NCI-H146 treated with DMSO at 0.1 percent for 48 hours (cell line): ENCODE measurements around the gene ANKRD24.
"Not testable (repeated sequence)": the region's sequence is repeated elsewhere in the genome, so short reads cannot be mapped to it uniquely, and the experiment has no call there.

Source experiments
- DNase-seq: peaks from one replicate; lab custom pipeline; 2025; ENCODE audit not compliant: unreplicated experiment; lab: John Stamatoyannopoulos, UW

ANKRD24 gene

DNA sequence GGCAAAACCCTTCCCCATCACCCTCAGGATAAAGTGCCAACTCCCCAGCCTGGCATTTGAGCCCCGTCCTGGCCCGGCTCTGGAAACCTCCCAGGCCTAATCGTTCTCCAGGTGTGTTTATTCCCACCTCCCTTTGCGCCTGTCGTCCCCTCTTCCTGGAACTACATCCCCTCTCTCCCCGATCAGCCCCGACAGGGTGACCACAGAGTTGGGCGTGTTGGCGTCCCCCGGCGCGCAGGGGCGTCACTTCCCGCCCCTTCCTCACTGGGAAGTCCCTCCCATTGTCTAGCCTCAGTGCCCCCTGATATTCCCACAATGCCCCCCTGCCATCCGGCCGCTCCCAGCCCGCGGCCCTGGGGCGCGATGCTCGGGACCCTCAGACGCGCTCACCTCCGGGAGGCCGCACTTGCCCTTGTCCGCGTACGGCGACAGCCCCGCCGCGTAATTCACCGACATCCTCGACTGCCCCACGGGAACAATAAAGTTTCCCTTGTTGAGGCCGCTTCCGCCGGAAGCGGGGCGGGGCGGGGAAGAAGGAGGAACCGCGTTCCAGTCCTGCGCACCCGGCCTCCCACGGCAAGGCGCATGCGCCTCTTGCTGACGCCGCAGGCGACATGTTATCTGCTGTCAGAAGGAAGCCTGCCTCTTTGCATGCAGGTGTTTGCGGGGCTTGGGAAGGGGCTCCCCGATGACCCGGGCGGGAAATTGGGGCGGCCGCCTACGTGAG is at the start of gene ANKRD24, which contains the start of gene SIRT6:
Gene ANKRD24 (plus strand): TSS at position 606 of the 727 bp plus-strand sequence. CDS start 3,737 bp downstream, outside the sequence.
Gene SIRT6 (minus strand): TSS at position 480 of the 727 bp plus-strand sequence. CDS start 24 bp downstream, at position 456.
- peak; percentile 76 for DNase-seq

GRCh38 chr19:4134351-4134750 is 48.1 kb upstream of the ANKRD24 start:
- DNase-seq = no peak

GRCh38 chr19:4135386-4135785 is 47.1 kb upstream of the ANKRD24 start:
- not testable (repeated sequence) for DNase-seq

GRCh38 chr19:4136680-4137088 is 45.8 kb upstream of the ANKRD24 start:
- no peak for DNase-seq

DNA sequence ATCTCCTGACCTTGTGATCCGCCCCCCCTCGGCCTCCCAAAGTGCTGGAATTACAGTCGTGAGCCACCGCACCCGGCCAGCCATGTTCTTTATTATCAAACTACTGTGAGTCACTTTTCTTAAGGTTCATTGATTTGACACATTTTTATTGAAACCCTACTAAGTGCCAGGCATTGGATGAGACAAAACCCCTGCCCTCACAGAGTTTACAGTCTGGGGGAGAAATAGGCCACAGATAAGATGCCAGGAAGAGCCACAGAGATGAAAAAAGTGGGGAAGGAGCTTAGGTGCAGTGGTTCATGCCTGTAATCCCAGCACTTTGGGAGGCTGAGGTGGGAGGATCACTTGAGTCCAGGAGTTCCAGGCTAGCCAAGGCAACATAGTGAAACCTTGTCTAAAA is 44.0 kb upstream of the ANKRD24 start:
- DNase-seq = no peak

- DNase-seq = no peak
Measured at GRCh38 chr19:4139614-4140236, 42.8 kb upstream of the ANKRD24 start.

DNA sequence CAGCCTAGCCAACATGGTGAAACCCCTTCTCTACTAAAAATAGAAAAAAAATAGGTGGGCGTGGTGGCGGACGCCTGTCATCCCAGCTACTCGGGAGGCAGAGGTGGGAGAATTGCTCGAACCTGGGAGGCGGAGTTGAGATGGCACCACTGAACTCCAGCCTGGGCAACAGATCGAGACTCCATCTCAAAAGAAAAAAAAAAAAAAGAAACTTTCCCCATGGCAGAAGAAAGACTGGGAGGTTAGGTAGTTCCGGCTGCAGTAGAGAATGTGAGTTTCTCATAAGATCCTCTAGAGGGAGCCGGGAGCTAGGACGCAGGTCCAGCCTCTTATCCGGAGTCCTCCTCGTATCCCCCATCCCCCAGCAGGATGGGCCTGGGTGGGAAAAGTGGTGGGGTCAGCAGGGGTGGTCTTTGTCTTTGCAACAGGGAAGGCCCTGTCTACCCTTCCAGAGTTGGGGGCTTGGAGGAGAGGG is 42.2 kb upstream of the ANKRD24 start:
- DNase-seq = peak; percentile 49

GRCh38 chr19:4142916-4143315 is 39.6 kb upstream of the ANKRD24 start:
- not testable (repeated sequence) for DNase-seq

- DNase-seq = no peak
Measured at GRCh38 chr19:4144666-4145249, 37.7 kb upstream of the ANKRD24 start.

DNA sequence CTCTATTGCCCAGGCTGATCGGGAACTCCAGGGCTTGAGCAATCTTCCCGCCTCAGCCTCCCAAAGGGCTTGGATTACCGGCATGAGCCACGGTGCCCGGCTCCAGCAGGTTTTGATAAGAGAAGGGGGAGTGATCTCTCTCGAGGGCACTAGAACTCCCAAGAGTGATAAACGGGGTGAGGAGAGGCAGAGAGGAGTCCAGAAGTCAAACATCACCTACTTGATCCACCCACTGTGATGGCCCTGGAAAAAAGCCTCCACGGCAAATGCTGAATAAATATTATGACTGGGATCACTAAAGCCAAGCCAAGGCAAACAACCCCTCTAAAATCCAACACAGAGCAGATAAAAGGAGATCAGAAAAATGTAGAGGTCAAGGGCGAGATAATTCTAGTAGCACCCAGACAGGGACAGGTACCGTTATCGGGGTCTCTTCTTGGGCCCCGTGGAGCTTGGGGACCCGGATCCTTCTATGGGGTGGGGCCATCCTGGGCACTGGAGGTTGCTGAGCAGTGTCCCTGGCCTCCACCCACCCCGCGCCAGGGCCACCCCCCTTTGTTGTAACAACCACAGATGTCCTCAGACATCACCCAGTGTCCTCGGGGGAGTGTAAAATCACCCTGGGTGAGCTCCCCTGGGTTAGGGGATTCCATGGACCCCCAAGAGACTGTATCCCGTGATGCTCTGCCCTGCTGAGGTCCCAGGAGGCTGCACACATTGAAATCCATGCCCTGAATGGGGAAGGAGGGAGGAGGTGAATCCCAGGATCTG is 32.8 kb upstream of the ANKRD24 start:
- DNase-seq = no peak

DNA sequence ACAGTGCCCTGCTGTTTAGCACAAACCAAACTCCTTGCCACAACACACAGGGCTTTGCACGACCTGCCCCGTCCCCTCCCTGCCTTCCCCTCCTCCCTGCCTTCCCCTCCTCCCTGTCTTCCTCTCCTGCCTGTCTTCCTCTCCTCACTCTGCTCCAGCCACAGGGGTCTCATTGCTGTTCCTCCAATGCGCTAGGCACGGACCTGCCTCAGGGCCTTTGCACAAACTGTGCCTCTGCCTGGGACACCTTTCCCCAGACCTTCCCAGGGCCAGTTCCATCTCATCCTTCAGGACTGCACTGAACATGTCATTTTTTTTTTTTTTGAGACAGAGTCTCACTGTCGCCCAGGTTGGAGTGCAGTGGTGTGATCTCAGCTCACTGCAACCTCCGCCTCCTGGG is 30.9 kb upstream of the ANKRD24 start:
- DNase-seq = no peak

DNA sequence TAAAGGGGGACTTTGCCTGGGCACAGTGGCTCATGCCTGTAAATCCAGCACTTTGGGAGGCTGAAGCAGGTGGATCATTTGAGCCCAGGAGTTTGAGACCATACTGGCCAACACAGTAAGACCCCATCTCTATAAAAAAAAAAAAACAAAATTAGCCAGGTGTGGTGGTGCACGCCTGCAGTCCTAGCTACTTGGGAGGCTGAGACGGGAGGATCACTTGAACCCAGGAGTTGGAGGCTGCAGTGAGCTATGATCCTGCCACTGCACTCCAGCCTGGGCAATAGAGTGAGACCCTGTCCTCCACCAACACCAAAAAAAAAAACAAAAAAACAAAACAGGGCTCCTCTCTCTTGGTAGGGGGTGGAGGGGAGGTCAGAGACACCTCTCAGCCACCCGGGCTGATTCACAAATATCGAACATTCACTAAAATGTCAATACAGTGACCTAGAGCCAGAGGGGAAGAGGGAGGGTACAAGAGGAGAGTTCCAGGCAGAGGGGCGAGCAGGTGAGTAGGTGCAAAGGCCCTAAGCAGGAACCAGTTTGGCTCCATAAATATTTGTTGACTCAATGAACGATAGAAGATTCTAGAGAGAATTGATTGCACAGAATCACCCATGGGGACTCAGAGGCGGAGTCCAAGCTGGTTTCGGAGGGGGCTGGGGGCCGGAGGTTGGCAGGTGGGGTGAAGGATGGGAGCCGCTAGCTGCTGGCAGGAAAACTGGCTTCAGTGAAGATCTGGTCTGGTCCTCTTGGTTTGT is 30.1 kb upstream of the ANKRD24 start:
- no peak for DNase-seq

DNA sequence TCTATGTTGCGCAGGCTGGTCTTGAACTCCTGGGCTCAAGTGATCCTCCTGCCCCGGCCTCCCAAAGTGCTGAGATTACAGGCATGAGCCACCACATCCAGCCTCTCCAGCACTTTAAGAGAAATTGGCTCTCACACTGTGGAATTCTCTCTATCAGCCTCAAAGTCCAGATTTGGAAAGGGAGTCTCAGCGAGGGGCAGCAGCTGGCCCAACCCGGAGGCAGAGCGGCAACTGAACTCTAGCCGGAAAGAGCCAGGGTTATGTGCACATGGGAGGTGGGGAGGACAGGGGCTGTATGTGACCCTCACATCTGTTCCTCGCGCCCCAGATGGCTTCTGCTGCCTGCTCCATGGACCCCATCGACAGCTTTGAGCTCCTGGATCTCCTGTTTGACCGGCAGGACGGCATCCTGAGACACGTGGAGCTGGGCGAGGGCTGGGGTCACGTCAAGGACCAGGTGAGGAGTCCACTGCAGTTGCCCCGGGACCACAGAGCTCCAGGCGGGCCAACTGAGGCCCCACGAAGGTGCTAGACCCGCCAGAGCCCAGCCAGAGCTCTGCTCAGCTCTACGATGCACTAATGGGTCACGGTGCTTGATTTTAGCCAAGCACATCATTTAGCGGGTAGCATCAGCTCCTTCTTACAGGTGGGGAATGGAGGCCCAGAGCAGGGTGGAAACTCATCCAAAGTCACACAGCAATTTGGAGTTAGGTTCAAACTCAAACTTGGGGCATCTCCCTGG is 27.7 kb upstream of the ANKRD24 start:
- DNase-seq = no peak

DNA sequence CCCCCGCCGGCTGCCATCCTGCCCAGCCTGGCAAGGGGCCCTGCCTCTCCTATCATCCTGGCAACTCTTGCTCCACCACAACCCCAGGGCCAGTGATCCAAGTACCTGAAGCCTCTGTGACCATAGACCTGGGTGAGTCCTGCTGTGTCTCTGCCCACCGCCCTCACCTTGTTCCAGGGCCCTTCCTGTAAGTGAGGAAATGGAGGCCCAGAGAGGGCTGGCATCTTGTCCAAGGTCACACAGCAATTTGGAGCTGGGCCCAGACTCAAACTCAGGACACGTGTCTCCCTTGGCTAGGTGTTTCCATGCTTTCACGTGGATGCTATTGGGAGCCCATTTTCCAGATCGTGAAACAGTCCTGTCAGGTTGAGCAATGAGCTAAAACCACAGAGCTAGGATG is 25.3 kb upstream of the ANKRD24 start:
- DNase-seq = no peak

DNA sequence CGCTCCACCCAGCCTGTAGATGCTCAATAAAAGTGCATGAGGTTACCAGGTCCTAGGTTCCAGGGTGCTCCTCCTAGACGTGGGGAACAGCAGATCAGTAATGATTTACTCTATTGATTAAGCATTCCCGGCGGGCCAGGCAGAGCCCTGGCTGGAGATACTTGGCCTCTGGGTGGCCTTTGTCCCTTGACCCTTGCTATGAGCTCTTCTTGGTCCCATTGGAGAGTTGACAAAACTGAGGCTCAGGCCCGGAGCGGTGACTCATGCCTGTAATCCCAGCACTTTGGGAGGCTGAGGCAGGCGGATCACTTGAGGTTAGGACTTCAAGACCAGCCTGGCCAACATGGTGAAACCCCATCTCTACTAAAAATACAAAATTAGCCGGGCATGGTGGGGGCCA is 24.5 kb upstream of the ANKRD24 start:
- DNase-seq = not testable (repeated sequence)

DNA sequence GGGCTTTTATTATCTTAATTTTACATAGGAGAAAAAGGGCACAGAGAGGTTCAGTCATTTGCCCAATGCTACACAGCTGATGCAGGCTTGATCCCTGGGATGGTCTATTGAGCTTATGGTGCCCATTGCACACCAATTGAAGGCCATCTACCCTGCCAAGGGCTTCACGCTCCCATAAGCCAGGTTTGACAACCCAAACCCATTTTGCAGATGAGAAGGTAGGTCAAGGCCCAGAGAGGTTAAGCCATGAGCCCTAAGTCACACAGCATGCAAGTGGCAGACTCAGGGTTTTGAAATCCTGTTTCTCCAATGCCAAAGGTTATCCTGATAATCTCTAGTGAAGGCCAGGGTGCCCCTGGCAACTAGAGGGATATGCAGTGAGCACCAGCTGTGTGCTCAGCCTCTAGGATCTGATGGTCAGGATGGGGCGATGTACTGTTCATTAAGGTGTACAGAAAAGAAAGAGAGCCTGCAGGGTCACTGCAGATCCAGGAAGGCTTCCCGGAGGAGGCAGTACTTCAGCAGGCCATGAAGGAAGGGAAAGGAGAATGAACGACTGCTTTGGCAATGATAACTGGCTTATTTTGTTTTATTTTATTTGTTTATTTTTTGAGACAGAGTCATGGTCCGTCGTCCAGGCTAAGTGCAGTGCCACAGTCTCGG is 20.9 kb upstream of the ANKRD24 start:
- DNase-seq = no peak

DNA sequence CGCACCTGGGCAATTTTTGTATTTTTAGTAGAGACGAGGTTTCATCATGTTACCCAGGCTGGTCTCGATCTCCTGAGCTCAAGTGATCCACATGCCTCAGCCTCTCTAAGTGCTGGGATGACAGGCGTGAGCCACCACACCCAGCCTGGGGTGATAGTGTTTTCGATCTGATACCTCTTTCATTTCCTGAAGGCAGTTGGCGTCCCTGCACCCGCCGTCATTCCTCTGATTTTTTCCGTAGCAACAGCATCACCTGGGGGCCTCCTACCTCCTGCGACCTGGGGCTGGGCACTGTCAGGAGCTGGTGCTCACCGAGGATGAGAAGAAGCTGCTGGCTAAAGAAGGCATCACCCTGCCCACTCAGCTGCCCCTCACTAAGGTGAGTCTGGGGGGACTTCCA is 18.2 kb upstream of the ANKRD24 start:
- no peak for DNase-seq

- no peak for DNase-seq
Measured at GRCh38 chr19:4171676-4172075, 10.8 kb upstream of the ANKRD24 start.

GRCh38 chr19:4172861-4173473 is 9.5 kb upstream of the ANKRD24 start:
- DNase-seq = no peak
